Measurements from ENCODE around the gene TCF15.
A peak's percentile ranks its signal among the peaks of the same experiment; 100 is the strongest.

Gene TCF15

DNA sequence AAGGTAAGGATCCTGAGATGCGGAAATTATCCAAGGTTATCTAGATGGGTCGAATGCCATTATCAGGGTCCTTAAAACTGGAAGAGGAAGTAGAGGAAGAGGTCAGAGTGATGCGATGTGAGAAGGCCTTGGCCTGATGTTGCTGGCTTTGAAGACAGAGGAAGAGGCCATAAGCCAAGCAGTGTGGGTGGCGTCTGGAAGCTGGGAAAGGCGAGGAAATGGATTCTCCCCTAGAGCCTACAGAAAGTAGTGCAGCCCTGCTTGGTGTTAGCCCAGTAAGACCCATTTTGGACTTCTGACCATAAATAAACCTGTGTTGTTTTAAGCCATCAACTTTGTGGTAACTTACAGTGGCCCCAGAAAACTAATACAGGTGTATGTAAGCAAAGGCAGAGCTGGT is 40.8 kb upstream of the TCF15 start:
- H3K4me2 ChIP-seq (ENCODE audit: low read length): peak overlapping the region; percentile 88; the same call in 1 of the 2 replicates

GRCh38 chr20:650281-650680 is 40.2 kb upstream of the TCF15 start:
- Histone ChIP-seq H4K20me1 (ENCODE audit: insufficient read depth, low read length) (no peaks in the 10 kb centered on the region), H3K9me2 (ENCODE audit: low read depth, low read length) (no peaks in the 10 kb centered on the region), H3K9me3 (ENCODE audit: low read length) (no peaks in the 10 kb centered on the region), H3K4me1 (ENCODE audit: insufficient read depth, low read length, severe bottlenecking) (peaks cover 23% of the 10 kb centered on the region), H3F3A (ENCODE audit: insufficient read depth, low read length) (no peaks in the 10 kb centered on the region), H3K27ac (ENCODE audit: low read depth, low read length, poor library complexity, severe bottlenecking) (no peak overlapping the region), H3K27me3 (ENCODE audit: insufficient read depth, low read length) (no peaks in the 10 kb centered on the region), H2AFZ (ENCODE audit: low read length) (no peak overlapping the region), H3K9ac (ENCODE audit: low read length) (no peak overlapping the region), H3K4me2 (ENCODE audit: low read length) (no peak overlapping the region), H3K4me3 (ENCODE audit: low read depth, low read length, poor library complexity, severe bottlenecking) (no peak overlapping the region), H3K36me3 (ENCODE audit: insufficient read depth, low read length) (peaks cover 40% of the 10 kb centered on the region), H3K79me2 (ENCODE audit: insufficient read depth, low read length) (peaks cover 9% of the 10 kb centered on the region; the same call in 1 of the 2 replicates)
- TF ChIP-seq, protein P1, sequence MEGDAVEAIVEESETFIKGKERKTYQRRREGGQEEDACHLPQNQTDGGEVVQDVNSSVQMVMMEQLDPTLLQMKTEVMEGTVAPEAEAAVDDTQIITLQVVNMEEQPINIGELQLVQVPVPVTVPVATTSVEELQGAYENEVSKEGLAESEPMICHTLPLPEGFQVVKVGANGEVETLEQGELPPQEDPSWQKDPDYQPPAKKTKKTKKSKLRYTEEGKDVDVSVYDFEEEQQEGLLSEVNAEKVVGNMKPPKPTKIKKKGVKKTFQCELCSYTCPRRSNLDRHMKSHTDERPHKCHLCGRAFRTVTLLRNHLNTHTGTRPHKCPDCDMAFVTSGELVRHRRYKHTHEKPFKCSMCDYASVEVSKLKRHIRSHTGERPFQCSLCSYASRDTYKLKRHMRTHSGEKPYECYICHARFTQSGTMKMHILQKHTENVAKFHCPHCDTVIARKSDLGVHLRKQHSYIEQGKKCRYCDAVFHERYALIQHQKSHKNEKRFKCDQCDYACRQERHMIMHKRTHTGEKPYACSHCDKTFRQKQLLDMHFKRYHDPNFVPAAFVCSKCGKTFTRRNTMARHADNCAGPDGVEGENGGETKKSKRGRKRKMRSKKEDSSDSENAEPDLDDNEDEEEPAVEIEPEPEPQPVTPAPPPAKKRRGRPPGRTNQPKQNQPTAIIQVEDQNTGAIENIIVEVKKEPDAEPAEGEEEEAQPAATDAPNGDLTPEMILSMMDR (IDR thresholded peaks at IDR 0.05; ENCODE audit: low read length): no peak
- TF ChIP-seq EZH2 (IDR thresholded peaks at IDR 0.05; ENCODE audit: borderline replicate concordance, low read length): no peak

More for the DNA sequence above, 40.8 kb upstream of the TCF15 start:
- no peaks in the 10 kb centered on the region for H4K20me1 ChIP-seq (ENCODE audit: insufficient read depth, low read length)
- H3K36me3 ChIP-seq (ENCODE audit: insufficient read depth, low read length): peaks cover 40% of the 10 kb centered on the region
- H3K9me2 ChIP-seq (ENCODE audit: low read depth, low read length): no peaks in the 10 kb centered on the region
- peaks cover 20% of the 10 kb centered on the region for H3K4me1 ChIP-seq (ENCODE audit: insufficient read depth, low read length, severe bottlenecking)
- no peak overlapping the region for H3K27ac ChIP-seq (ENCODE audit: low read depth, low read length, poor library complexity, severe bottlenecking)
- peaks cover 9% of the 10 kb centered on the region; the same call in 1 of the 2 replicates for H3K79me2 ChIP-seq (ENCODE audit: insufficient read depth, low read length)
- H3K9me3 ChIP-seq (ENCODE audit: low read length): no peaks in the 10 kb centered on the region
- H2AFZ ChIP-seq (ENCODE audit: low read length): no peak overlapping the region
- TF ChIP-seq, protein P1 (IDR thresholded peaks at IDR 0.05; ENCODE audit: low read length): no peak
- TF ChIP-seq EZH2 (IDR thresholded peaks at IDR 0.05; ENCODE audit: borderline replicate concordance, low read length): no peak
- H3K9ac ChIP-seq (ENCODE audit: low read length): no peak overlapping the region
- no peak overlapping the region for H3K4me3 ChIP-seq (ENCODE audit: low read depth, low read length, poor library complexity, severe bottlenecking)
- no peaks in the 10 kb centered on the region for H3K27me3 ChIP-seq (ENCODE audit: insufficient read depth, low read length)
- no peaks in the 10 kb centered on the region for H3F3A ChIP-seq (ENCODE audit: insufficient read depth, low read length)

DNA sequence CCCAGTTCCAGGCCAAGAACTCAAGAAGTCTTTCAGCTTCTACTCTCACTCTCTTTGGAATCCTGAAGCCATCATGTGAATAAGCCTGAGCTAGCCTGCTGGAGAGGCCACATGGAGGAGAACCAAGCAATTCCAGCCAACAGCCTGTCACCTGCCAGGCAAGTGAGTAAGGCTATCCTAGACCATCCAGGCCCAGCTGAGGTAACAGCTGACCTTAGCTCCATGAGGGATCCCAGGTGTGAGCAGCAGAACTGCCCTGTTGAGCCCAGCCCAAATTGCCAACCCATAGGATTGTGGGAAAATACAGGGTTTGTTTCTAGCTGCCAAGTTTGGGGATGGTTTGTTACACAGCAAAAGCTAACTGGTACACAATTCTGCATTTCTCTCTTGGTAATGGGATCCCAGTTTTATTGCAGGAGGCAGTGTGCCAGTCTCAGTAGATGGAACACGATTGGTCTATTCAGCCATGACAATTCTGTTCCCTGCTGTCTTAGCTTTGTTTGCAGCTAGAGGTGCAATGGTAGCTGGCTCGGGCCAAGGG is 37.4 kb upstream of the TCF15 start:
- Histone ChIP-seq H3K4me2 (ENCODE audit: low read length) (no peak overlapping the region), H3K36me3 (ENCODE audit: insufficient read depth, low read length) (peaks cover 40% of the 10 kb centered on the region), H3K9ac (ENCODE audit: low read length) (no peak overlapping the region), H3K79me2 (ENCODE audit: insufficient read depth, low read length) (peaks cover 9% of the 10 kb centered on the region; the same call in 1 of the 2 replicates), H3K27me3 (ENCODE audit: insufficient read depth, low read length) (no peaks in the 10 kb centered on the region), H3K9me2 (ENCODE audit: low read depth, low read length) (no peaks in the 10 kb centered on the region), H2AFZ (ENCODE audit: low read length) (no peak overlapping the region), H3K9me3 (ENCODE audit: low read length) (no peaks in the 10 kb centered on the region), H3K4me3 (ENCODE audit: low read depth, low read length, poor library complexity, severe bottlenecking) (no peak overlapping the region), H4K20me1 (ENCODE audit: insufficient read depth, low read length) (no peaks in the 10 kb centered on the region), H3F3A (ENCODE audit: insufficient read depth, low read length) (no peaks in the 10 kb centered on the region), H3K4me1 (ENCODE audit: insufficient read depth, low read length, severe bottlenecking) (peaks cover 14% of the 10 kb centered on the region), H3K27ac (ENCODE audit: low read depth, low read length, poor library complexity, severe bottlenecking) (no peak overlapping the region)
- TF ChIP-seq EZH2 (IDR thresholded peaks at IDR 0.05; ENCODE audit: borderline replicate concordance, low read length): no peak
- TF ChIP-seq, protein P1 (IDR thresholded peaks at IDR 0.05; ENCODE audit: low read length): no peak

Measured in OCI-LY1 (cell line).